NCI-H1417 treated with DMSO at 0.1 percent for 48 hours (cell line): ENCODE data around the gene ADGRL3.

ENCODE experiments used
- DNase-seq: peaks from one replicate; lab custom pipeline; 2025; lab: John Stamatoyannopoulos, UW

Gene ADGRL3

GRCh38 chr4:61277785-61278760 lies 77.9 kb downstream of the ADGRL3 start:
- peak; percentile 68 for DNase-seq

- DNase-seq = no peak
Measured at GRCh38 chr4:61292322-61292721, 92.2 kb downstream of the ADGRL3 start.

GRCh38 chr4:61293707-61294400 lies 93.7 kb downstream of the ADGRL3 start:
- peak; percentile 19 for DNase-seq

- DNase-seq = no peak
Measured at GRCh38 chr4:61294936-61295335, 94.8 kb downstream of the ADGRL3 start.

- DNase-seq = no peak
Measured at GRCh38 chr4:61296144-61296543, 96.0 kb downstream of the ADGRL3 start.

GRCh38 chr4:61298178-61298740 lies 98.1 kb downstream of the ADGRL3 start:
- no peak for DNase-seq

- DNase-seq = no peak
Measured at GRCh38 chr4:61299316-61299715, 99.2 kb downstream of the ADGRL3 start.

GRCh38 chr4:61300266-61300844 lies 100.2 kb downstream of the ADGRL3 start:
- no peak for DNase-seq

GRCh38 chr4:61301271-61301670 lies 101.1 kb downstream of the ADGRL3 start:
- no peak for DNase-seq

- no peak for DNase-seq
Measured at GRCh38 chr4:61308033-61308432, 107.9 kb downstream of the ADGRL3 start.

GRCh38 chr4:61309616-61310015 lies 109.5 kb downstream of the ADGRL3 start:
- DNase-seq = no peak

- no peak for DNase-seq
Measured at GRCh38 chr4:61312526-61312925, 112.4 kb downstream of the ADGRL3 start.

GRCh38 chr4:61318431-61318830 lies 118.3 kb downstream of the ADGRL3 start:
- DNase-seq = no peak

GRCh38 chr4:61319156-61319555 lies 119.0 kb downstream of the ADGRL3 start:
- no peak for DNase-seq

- no peak for DNase-seq
Measured at GRCh38 chr4:61320154-61320553, 120.0 kb downstream of the ADGRL3 start.

- DNase-seq = no peak
Measured at GRCh38 chr4:61320631-61321030, 120.5 kb downstream of the ADGRL3 start.

GRCh38 chr4:61332693-61333092 lies 132.6 kb downstream of the ADGRL3 start:
- no peak for DNase-seq

- DNase-seq = no peak
Measured at GRCh38 chr4:61333490-61333889, 133.4 kb downstream of the ADGRL3 start.

- DNase-seq = no peak
Measured at GRCh38 chr4:61335241-61335763, 135.2 kb downstream of the ADGRL3 start.

GRCh38 chr4:61336488-61336887 lies 136.4 kb downstream of the ADGRL3 start:
- DNase-seq = no peak

- DNase-seq = no peak
Measured at GRCh38 chr4:61336916-61337315, 136.8 kb downstream of the ADGRL3 start.

GRCh38 chr4:61342061-61342460 lies 141.9 kb downstream of the ADGRL3 start:
- DNase-seq = no peak
